Mesodermal cell (in vitro differentiated cells): ENCODE data around the gene CACNA1C.

Source experiments
- H3K27ac ChIP-seq: 2 replicates; pipeline ENCODE4 v1.7.0; 2013; ENCODE audit warnings: mild to moderate bottlenecking, low read depth, low read length, moderate library complexity; ENCODE audit not compliant: severe bottlenecking
- H3K36me3 ChIP-seq: 2 replicates; pipeline ENCODE4 v1.7.1; 2013; ENCODE audit warnings: mild to moderate bottlenecking, low read length, moderate library complexity; ENCODE audit not compliant: control insufficient read depth, insufficient read depth
- H3K4me1 ChIP-seq: one replicate; pipeline ENCODE4 v1.7.1; 2013; ENCODE audit warnings: mild to moderate bottlenecking, low read length; ENCODE audit not compliant: insufficient read depth, control insufficient read depth, poor library complexity, severe bottlenecking
- H3K4me3 ChIP-seq: 2 replicates; pipeline ENCODE4 v1.7.0; 2013; ENCODE audit warnings: low read length, control low read depth, mild to moderate bottlenecking; ENCODE audit not compliant: insufficient read depth, poor library complexity, severe bottlenecking; ENCODE audit errors: extremely low read depth
- H3K9me3 ChIP-seq: 2 replicates; pipeline ENCODE4 v1.7.1; 2013; ENCODE audit warnings: mild to moderate bottlenecking, low read length, moderate library complexity; ENCODE audit not compliant: control insufficient read depth
- WGBS, 2 experiments: methylation state at CpG; one replicate each; pipeline ENCODE4 v1.1.5; 2013; ENCODE audit warnings: missing lambda C conversion rate in 2 of 2; ENCODE audit not compliant: insufficient coverage in 2 of 2; 5-methylcytosine and 5-hydroxymethylcytosine counted together

CACNA1C gene

GRCh38 chr12:2455410-2455809, 402.6 kb downstream of the CACNA1C start:
- H3K36me3 ChIP-seq: no peaks in the 10 kb centered on the region
- WGBS, 2 experiments: 84 to 94% methylated on average over 8 to 9 of the region's 9 CpGs
- peaks cover 3% of the 10 kb centered on the region for H3K4me1 ChIP-seq
- no peak overlapping the region for H3K4me3 ChIP-seq
- H3K9me3 ChIP-seq: no peaks in the 10 kb centered on the region
- no peak overlapping the region for H3K27ac ChIP-seq

GRCh38 chr12:2456122-2456812, 403.5 kb downstream of the CACNA1C start:
- WGBS, 2 experiments: 90 to 94% methylated on average over 9 of the region's 12 CpGs
- no peaks in the 10 kb centered on the region for H3K36me3 ChIP-seq
- H3K9me3 ChIP-seq: no peaks in the 10 kb centered on the region
- no peak overlapping the region for H3K4me3 ChIP-seq
- no peak overlapping the region for H3K27ac ChIP-seq
- peaks cover 3% of the 10 kb centered on the region for H3K4me1 ChIP-seq

GRCh38 chr12:2456813-2457186, 404.0 kb downstream of the CACNA1C start:
- Histone ChIP-seq H3K4me1 (peaks cover 3% of the 10 kb centered on the region), H3K27ac (no peak overlapping the region)
- 100% methylated on average over 2 to 3 of the region's 6 CpGs for WGBS, 2 experiments

GRCh38 chr12:2457215-2457932, 404.6 kb downstream of the CACNA1C start:
- peaks cover 3% of the 10 kb centered on the region for H3K4me1 ChIP-seq
- 91 to 93% methylated on average over 15 to 23 of the region's 23 CpGs for WGBS, 2 experiments
- H3K9me3 ChIP-seq: no peaks in the 10 kb centered on the region
- H3K36me3 ChIP-seq: no peaks in the 10 kb centered on the region
- no peak overlapping the region for H3K4me3 ChIP-seq
- no peak overlapping the region for H3K27ac ChIP-seq

More at GRCh38 chr12:2456813-2457186, 404.0 kb downstream of the CACNA1C start:
- Histone ChIP-seq H3K9me3 (no peaks in the 10 kb centered on the region), H3K4me3 (no peak overlapping the region), H3K36me3 (no peaks in the 10 kb centered on the region)

GRCh38 chr12:2457933-2458414, 405.2 kb downstream of the CACNA1C start:
- no peak overlapping the region for H3K4me3 ChIP-seq
- WGBS, 2 experiments: 83 to 100% methylated on average over 2 to 3 of the region's 4 CpGs
- no peak overlapping the region for H3K27ac ChIP-seq

GRCh38 chr12:2460051-2460670, 407.4 kb downstream of the CACNA1C start:
- WGBS, 2 experiments: 90 to 97% methylated on average over 7 to 10 of the region's 10 CpGs
- H3K4me1 ChIP-seq: no peaks in the 10 kb centered on the region
- no peaks in the 10 kb centered on the region for H3K9me3 ChIP-seq
- no peak overlapping the region for H3K27ac ChIP-seq
- no peaks in the 10 kb centered on the region for H3K36me3 ChIP-seq
- no peak overlapping the region for H3K4me3 ChIP-seq

More at GRCh38 chr12:2457933-2458414, 405.2 kb downstream of the CACNA1C start:
- H3K4me1 ChIP-seq: peaks cover 3% of the 10 kb centered on the region
- H3K36me3 ChIP-seq: no peaks in the 10 kb centered on the region
- no peaks in the 10 kb centered on the region for H3K9me3 ChIP-seq

- no peaks in the 10 kb centered on the region for H3K9me3 ChIP-seq
- WGBS, 2 experiments: 92 to 100% methylated on average over 4 of the region's 4 CpGs
- H3K4me3 ChIP-seq: no peak overlapping the region
- H3K27ac ChIP-seq: no peak overlapping the region
- H3K4me1 ChIP-seq: no peaks in the 10 kb centered on the region
- no peaks in the 10 kb centered on the region for H3K36me3 ChIP-seq
Measured at GRCh38 chr12:2461046-2461445, 408.3 kb downstream of the CACNA1C start.

- no peaks in the 10 kb centered on the region for H3K36me3 ChIP-seq
- no peak overlapping the region for H3K4me3 ChIP-seq
- WGBS, 2 experiments: 95 to 96% methylated on average over 10 to 12 of the region's 12 CpGs
- H3K4me1 ChIP-seq: no peaks in the 10 kb centered on the region
- no peaks in the 10 kb centered on the region for H3K9me3 ChIP-seq
- no peak overlapping the region for H3K27ac ChIP-seq
Measured at GRCh38 chr12:2461645-2462044, 408.9 kb downstream of the CACNA1C start.

- H3K27ac ChIP-seq: no peak overlapping the region
- no peaks in the 10 kb centered on the region for H3K4me1 ChIP-seq
- no peaks in the 10 kb centered on the region for H3K9me3 ChIP-seq
- no peaks in the 10 kb centered on the region for H3K36me3 ChIP-seq
- H3K4me3 ChIP-seq: no peak overlapping the region
- 92% methylated on average over 11 to 12 of the region's 14 CpGs for WGBS, 2 experiments
Measured at GRCh38 chr12:2462087-2462486, 409.3 kb downstream of the CACNA1C start.

GRCh38 chr12:2463719-2464118, 410.9 kb downstream of the CACNA1C start:
- Histone ChIP-seq H3K36me3 (no peaks in the 10 kb centered on the region), H3K4me3 (no peak overlapping the region), H3K4me1 (no peaks in the 10 kb centered on the region), H3K9me3 (no peaks in the 10 kb centered on the region), H3K27ac (no peak overlapping the region)
- 74% methylated on average over 4 of the region's 5 CpGs for WGBS, 2 experiments
